Measurements from ENCODE around the gene CACNA1G.

CACNA1G gene

GRCh38 chr17:50593321-50593720 lies 32.8 kb downstream of the CACNA1G start:
- TF ChIP-seq TAF1 (IDR thresholded peaks at IDR 0.05; ENCODE audit: borderline replicate concordance, insufficient read depth, low read length) (no peak), POLR2AphosphoS5 (IDR thresholded peaks at IDR 0.05; ENCODE audit: low read depth, low read length) (no peak), REST (IDR thresholded peaks at IDR 0.05; ENCODE audit: insufficient read depth in 1 of 2, low read depth in 2 of 2, low read length in 2 of 2) (no peak), FOXP2 (optimal IDR thresholded peaks at IDR 0.05; ENCODE audit: borderline replicate concordance, extremely low read depth, extremely low read length, insufficient read depth) (no peak), SIN3A (IDR thresholded peaks at IDR 0.05; ENCODE audit: borderline replicate concordance, insufficient read depth, low read length) (no peak)

DNA sequence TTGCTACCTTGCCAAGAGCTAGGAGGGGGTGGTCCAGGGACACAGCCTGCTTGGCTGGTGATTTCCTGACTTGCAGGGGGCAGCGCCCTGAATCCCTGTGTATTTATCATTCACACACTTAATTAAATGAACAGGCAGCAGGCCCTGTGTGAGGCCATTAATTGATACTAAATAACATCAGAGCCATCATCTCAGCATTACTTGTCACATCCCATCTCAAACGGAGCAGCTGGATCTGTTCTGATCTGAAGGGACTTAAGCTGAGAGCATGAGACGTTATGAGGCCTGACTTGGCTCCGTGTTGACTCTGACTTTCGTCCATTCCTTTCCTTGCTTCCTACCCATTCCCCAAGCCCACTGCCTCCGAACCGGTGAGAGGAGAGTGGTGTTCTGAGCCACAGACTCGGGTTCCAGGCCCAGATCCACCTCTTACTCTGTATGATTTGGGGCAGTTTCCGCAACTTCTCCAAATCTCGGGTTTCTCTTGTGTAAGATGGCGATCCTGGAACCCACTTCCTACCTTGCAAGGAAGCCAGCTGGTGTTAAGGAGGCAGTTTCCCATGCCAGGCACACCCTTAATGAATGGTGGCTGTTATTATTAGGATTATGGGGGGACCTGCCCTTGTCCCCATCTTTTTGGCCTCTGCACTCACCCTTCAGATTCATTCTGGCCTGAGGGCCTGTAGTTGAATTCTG lies 33.8 kb downstream of the CACNA1G start:
- TF ChIP-seq TAF1 (IDR thresholded peaks at IDR 0.05; ENCODE audit: borderline replicate concordance, insufficient read depth, low read length), result no peak
- TF ChIP-seq SIN3A (IDR thresholded peaks at IDR 0.05; ENCODE audit: borderline replicate concordance, insufficient read depth, low read length), result no peak
- no peak for TF ChIP-seq REST (IDR thresholded peaks at IDR 0.05; ENCODE audit: insufficient read depth in 1 of 2, low read depth in 2 of 2, low read length in 2 of 2)
- no peak for TF ChIP-seq POLR2AphosphoS5 (IDR thresholded peaks at IDR 0.05; ENCODE audit: low read depth, low read length)
- TF ChIP-seq FOXP2 (optimal IDR thresholded peaks at IDR 0.05; ENCODE audit: borderline replicate concordance, extremely low read depth, extremely low read length, insufficient read depth), result no peak

DNA sequence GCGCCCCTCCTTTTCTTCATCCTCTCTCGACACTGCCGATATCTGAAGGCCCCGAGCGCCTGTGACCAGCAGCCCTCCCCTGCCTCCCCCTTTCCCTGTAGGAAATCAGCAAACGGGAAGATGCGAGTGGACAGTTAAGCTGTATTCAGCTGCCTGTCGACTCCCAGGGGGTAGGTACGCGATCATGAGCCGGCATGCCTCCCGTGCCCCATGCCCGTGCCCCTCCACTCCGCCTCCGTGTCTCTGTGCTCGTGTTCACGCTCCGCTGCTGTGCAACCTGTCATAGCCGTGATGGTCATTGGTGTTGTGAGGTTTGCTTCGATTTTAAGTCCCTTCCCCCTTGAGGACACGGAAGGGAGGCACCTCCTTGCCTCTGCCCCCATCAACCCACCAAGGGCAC lies 34.4 kb downstream of the CACNA1G start:
- TF ChIP-seq SIN3A (IDR thresholded peaks at IDR 0.05; ENCODE audit: borderline replicate concordance, insufficient read depth, low read length) (no peak), TAF1 (IDR thresholded peaks at IDR 0.05; ENCODE audit: borderline replicate concordance, insufficient read depth, low read length) (no peak), FOXP2 (optimal IDR thresholded peaks at IDR 0.05; ENCODE audit: borderline replicate concordance, extremely low read depth, extremely low read length, insufficient read depth) (no peak), REST (IDR thresholded peaks at IDR 0.05; ENCODE audit: insufficient read depth in 1 of 2, low read depth in 2 of 2, low read length in 2 of 2) (no peak), POLR2AphosphoS5 (IDR thresholded peaks at IDR 0.05; ENCODE audit: low read depth, low read length) (no peak)

- no peak for TF ChIP-seq FOXP2 (optimal IDR thresholded peaks at IDR 0.05; ENCODE audit: borderline replicate concordance, extremely low read depth, extremely low read length, insufficient read depth)
- no peak for TF ChIP-seq SIN3A (IDR thresholded peaks at IDR 0.05; ENCODE audit: borderline replicate concordance, insufficient read depth, low read length)
- no peak for TF ChIP-seq POLR2AphosphoS5 (IDR thresholded peaks at IDR 0.05; ENCODE audit: low read depth, low read length)
- no peak for TF ChIP-seq REST (IDR thresholded peaks at IDR 0.05; ENCODE audit: insufficient read depth in 1 of 2, low read depth in 2 of 2, low read length in 2 of 2)
Measured at GRCh38 chr17:50596191-50597037, 35.9 kb downstream of the CACNA1G start.

All from PFSK-1 (cell line).